SK-N-MC (cell line): ENCODE data around the gene TAS2R8.

Experiments
- EZH2 ChIP-seq: fragments of 200-600 bp; sonication (generic); IDR thresholded peaks from one replicate; pipeline ENCODE4 v1.6.1; 2017; ENCODE audit warnings: antibody characterized with exemption
- FOXP2 ChIP-seq: optimal IDR thresholded peaks from 2 replicates; pipeline ENCODE3; 2011; ENCODE audit warnings: mild to moderate bottlenecking, moderate library complexity; ENCODE audit not compliant: insufficient read depth; ENCODE audit errors: extremely low read length, control extremely low read depth
- POLR2AphosphoS5 ChIP-seq: IDR thresholded peaks from 2 replicates; pipeline ENCODE4 v1.6.1; 2012; ENCODE audit warnings: mild to moderate bottlenecking, low read depth, low read length, borderline replicate concordance

- TF ChIP-seq POLR2AphosphoS5 (no peak), EZH2 (no peak), FOXP2 (no peak)
Observed at GRCh38 chr12:10824957-10825356, 17.9 kb upstream of the TAS2R8 start.
